Measurements from ENCODE around the gene RNLS. TPM values are rescaled to one million over a fixed set of nuclear protein-coding genes. Genes with fewer than 3 reads are reported as not detected.

The RNLS gene
- total RNA-seq, 1 donor from 2014 or later: 11.9 TPM

- peak; percentile 94 for DNase-seq
Measured at GRCh38 chr10:88256013-88256680, 327.0 kb downstream of the RNLS start.

GRCh38 chr10:88254091-88254490 is 329.0 kb downstream of the RNLS start:
- DNase-seq: peak; percentile 11

GRCh38 chr10:88253622-88254021 is 329.5 kb downstream of the RNLS start:
- DNase-seq: peak; percentile 13

- peak; percentile 57 for DNase-seq
Measured at GRCh38 chr10:88253128-88253527, 330.0 kb downstream of the RNLS start.

GRCh38 chr10:88249450-88249849 is 333.7 kb downstream of the RNLS start:
- DNase-seq: no peak

GRCh38 chr10:88246675-88247074 is 336.4 kb downstream of the RNLS start:
- DNase-seq: no peak

- peak; percentile 74 for DNase-seq
Measured at GRCh38 chr10:88245974-88246511, 337.1 kb downstream of the RNLS start.

GRCh38 chr10:88244781-88245625 is 338.1 kb downstream of the RNLS start:
- no peak for DNase-seq

- DNase-seq: peak; percentile 85
Measured at GRCh38 chr10:88243836-88244730, 339.0 kb downstream of the RNLS start.

GRCh38 chr10:88243202-88243744 is 339.8 kb downstream of the RNLS start:
- no peak for DNase-seq

- DNase-seq: no peak
Measured at GRCh38 chr10:88241501-88241900, 341.6 kb downstream of the RNLS start.

GRCh38 chr10:88239212-88239611 is 343.9 kb downstream of the RNLS start:
- DNase-seq: no peak

- no peak for DNase-seq
Measured at GRCh38 chr10:88238615-88238914, 344.6 kb downstream of the RNLS start.

GRCh38 chr10:88237896-88238614 is 345.1 kb downstream of the RNLS start:
- DNase-seq: no peak

- no peak for DNase-seq
Measured at GRCh38 chr10:88236121-88236743, 346.9 kb downstream of the RNLS start.

- peak; percentile 33 for DNase-seq
Measured at GRCh38 chr10:88234297-88234696, 348.8 kb downstream of the RNLS start.

GRCh38 chr10:88233870-88234269 is 349.2 kb downstream of the RNLS start:
- no peak for DNase-seq

GRCh38 chr10:88232983-88233543 is 350.1 kb downstream of the RNLS start:
- DNase-seq: peak; percentile 36

GRCh38 chr10:88232029-88232895 is 350.9 kb downstream of the RNLS start:
- DNase-seq: peak; percentile 69

GRCh38 chr10:88230251-88230650 is 352.9 kb downstream of the RNLS start:
- DNase-seq: no peak

Data from tongue (tissue), 2 donors.